GM23248 (cell line): ENCODE measurements around the gene STAM. TPM values are rescaled to one million over a fixed set of nuclear protein-coding genes. Genes with fewer than 3 reads are reported as not detected.

ENCODE experiments used
- DNase-seq: peaks from one replicate; pipeline ENCODE4 v3.0.0-alpha.2; 2015
- H2AFZ ChIP-seq: fragments of 200-600 bp; sonication (generic); 2 replicates; pipeline ENCODE4 v1.6.1; 2016; ENCODE audit warnings: antibody characterized with exemption
- H3F3A ChIP-seq: fragments of 200-600 bp; sonication (generic); 2 replicates; pipeline ENCODE4 v1.6.1; 2016; ENCODE audit warnings: mild to moderate bottlenecking, antibody characterized with exemption, mixed run types; ENCODE audit not compliant: insufficient read depth
- H3K27ac ChIP-seq: fragments of 200-600 bp; sonication (generic); 2 replicates; pipeline ENCODE4 v1.5.1; 2016; ENCODE audit warnings: mild to moderate bottlenecking
- H3K27me3 ChIP-seq: fragments of 200-600 bp; sonication (generic); replicated peaks from 2 replicates; pipeline ENCODE4 v1.6.1; 2016; ENCODE audit warnings: mild to moderate bottlenecking; ENCODE audit not compliant: insufficient read depth
- H3K36me3 ChIP-seq: fragments of 200-600 bp; sonication (generic); 2 replicates; pipeline ENCODE4 v1.6.1; 2016; ENCODE audit warnings: low read depth, mild to moderate bottlenecking
- H3K4me1 ChIP-seq: fragments of 200-600 bp; sonication (generic); 2 replicates; pipeline ENCODE4 v1.6.1; 2016; ENCODE audit warnings: mild to moderate bottlenecking; ENCODE audit not compliant: insufficient read depth
- H3K4me2 ChIP-seq: fragments of 200-600 bp; sonication (generic); one replicate; pipeline ENCODE4 v1.6.1; 2016; ENCODE audit warnings: mild to moderate bottlenecking; ENCODE audit not compliant: unreplicated experiment
- H3K4me3 ChIP-seq: fragments of 200-600 bp; sonication (generic); 2 replicates; pipeline ENCODE4 v1.5.1; 2016; ENCODE audit warnings: mild to moderate bottlenecking
- H3K79me2 ChIP-seq: fragments of 200-600 bp; sonication (generic); 2 replicates; pipeline ENCODE4 v1.6.1; 2016; ENCODE audit warnings: mild to moderate bottlenecking; ENCODE audit not compliant: insufficient read depth
- H3K9ac ChIP-seq: fragments of 200-600 bp; sonication (generic); 2 replicates; pipeline ENCODE4 v1.6.1; 2016; ENCODE audit warnings: mild to moderate bottlenecking
- H3K9me2 ChIP-seq: fragments of 200-600 bp; sonication (generic); 2 replicates; pipeline ENCODE4 v1.6.1; 2016; ENCODE audit warnings: mixed run types, mild to moderate bottlenecking, moderate library complexity; ENCODE audit not compliant: insufficient read depth
- H3K9me3 ChIP-seq: fragments of 200-600 bp; sonication (generic); one replicate; pipeline ENCODE4 v1.6.1; 2017; ENCODE audit warnings: low read depth
- H4K20me1 ChIP-seq: fragments of 200-600 bp; sonication (generic); 2 replicates; pipeline ENCODE4 v1.6.0; 2016; ENCODE audit not compliant: insufficient read depth
- EZH2 ChIP-seq: fragments of 200-600 bp; sonication (generic); IDR thresholded peaks from 2 replicates; pipeline ENCODE4 v1.6.1; 2018; ENCODE audit warnings: antibody characterized with exemption, mild to moderate bottlenecking; ENCODE audit not compliant: insufficient read depth, poor library complexity, severe bottlenecking
- EZH2phosphoT487 ChIP-seq: fragments of 200-600 bp; sonication (generic); IDR thresholded peaks from 2 replicates; pipeline ENCODE4 v1.6.1; 2018; ENCODE audit warnings: antibody characterized with exemption, moderate library complexity, mild to moderate bottlenecking, low read depth; ENCODE audit not compliant: insufficient read depth
- WGBS, 2 experiments: methylation state at CpG; one replicate each; pipeline ENCODE4 v1.1.6; 2015 to 2017; ENCODE audit warnings: low lambda C conversion rate in 2 of 2, low coverage in 1 of 2; ENCODE audit errors: missing lambda C conversion rate in 2 of 2; 5-methylcytosine and 5-hydroxymethylcytosine counted together
- in situ Hi-C: fragments of 300-500 bp; cut with MboI; formaldehyde crosslinking; loops from 2 replicates; pipeline ENCODE4 v1.15.0; 2020
- polyA plus RNA-seq: library from polyadenylated mRNA; unstranded; fragments of >200 nt; fragmentation: Nextera tagmentation; extraction: Ambion mirVana; gene quantifications from 2 replicates; pipeline ENCODE4 v1.2.1, GENCODE V29; 2016
- total RNA-seq: library from RNA; depleted of rRNA; stranded (reverse); fragments of >200 nt; shearing (Covaris generic); gene quantifications from 2 replicates; pipeline ENCODE4 v1.2.3, GENCODE V29; 2014

Gene STAM
- total and polyA plus RNA-seq, 2 experiments from 2014 or later: 25.2 to 29.2 TPM

DNA sequence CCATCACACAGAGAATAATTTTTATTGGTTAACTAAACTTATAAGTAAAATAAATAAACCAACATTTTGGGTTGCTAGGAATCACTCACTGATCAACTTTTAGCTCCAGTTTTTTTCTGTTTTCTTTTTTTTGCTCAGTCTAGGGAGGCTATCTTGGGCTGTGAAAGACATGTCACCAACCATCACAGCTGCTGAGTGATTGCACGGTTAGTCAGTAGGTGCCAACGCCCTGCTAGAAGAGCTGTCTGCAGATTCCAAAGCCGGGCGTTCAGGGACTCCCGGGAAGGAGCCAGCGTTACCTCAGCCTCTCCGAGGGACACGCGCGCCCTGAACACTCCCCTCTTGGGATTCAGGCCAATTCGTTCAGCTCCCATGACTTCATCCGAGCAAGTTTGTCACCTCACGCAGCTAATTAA lies 604 bp upstream of the STAM start:
- DNase-seq: peak; percentile 97
- no peak for TF ChIP-seq EZH2phosphoT487
- Histone ChIP-seq H3K9ac (peak overlapping the region; percentile 96), H3K27ac (peak overlapping the region; percentile 96), H2AFZ (peak overlapping the region; percentile 81), H3K36me3 (no peaks in the 10 kb centered on the region), H3K4me1 (peaks cover 35% of the 10 kb centered on the region), H3K9me2 (no peaks in the 10 kb centered on the region), H3K79me2 (peaks cover 54% of the 10 kb centered on the region), H4K20me1 (no peaks in the 10 kb centered on the region), H3K9me3 (no peaks in the 10 kb centered on the region), H3K27me3 (no peaks in the 10 kb centered on the region), H3K4me2 (peak overlapping the region; percentile 98), H3K4me3 (peak overlapping the region; percentile 94), H3F3A (peaks cover 28% of the 10 kb centered on the region; the same call in 1 of the 2 replicates)
- in situ Hi-C loops: no loop called here
- 2% methylated on average over 13 of the region's 13 CpGs for WGBS, 2 experiments

DNA sequence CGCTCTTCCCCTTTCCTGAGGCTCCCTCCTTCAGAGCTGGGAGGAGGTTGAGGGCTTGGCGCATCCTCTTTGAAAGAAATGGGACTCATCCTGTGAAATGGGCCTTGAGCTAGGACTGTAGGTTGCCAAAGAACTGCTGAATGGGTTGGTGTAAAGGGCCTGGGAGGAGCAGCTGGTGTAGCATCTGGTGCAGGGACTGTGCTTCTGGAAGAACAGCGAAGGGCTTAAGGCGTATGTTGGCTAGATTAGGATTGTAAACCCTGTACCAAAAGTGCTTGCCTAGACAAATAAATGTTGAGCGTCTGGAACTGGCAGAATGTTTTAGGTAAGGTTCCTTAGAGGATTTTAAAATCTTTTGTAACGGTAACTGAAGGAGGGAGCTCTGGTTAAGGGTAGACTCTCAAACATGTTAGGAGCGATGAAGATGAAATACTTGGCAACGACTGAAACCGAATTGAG lies 563 bp downstream of the STAM start:
- Histone ChIP-seq H3K27me3 (no peaks in the 10 kb centered on the region), H3K79me2 (peaks cover 65% of the 10 kb centered on the region), H3K9ac (peak overlapping the region; percentile 96), H2AFZ (peak overlapping the region; percentile 81), H3K36me3 (no peaks in the 10 kb centered on the region), H4K20me1 (no peaks in the 10 kb centered on the region), H3K4me3 (peak overlapping the region; percentile 94), H3K9me3 (no peaks in the 10 kb centered on the region), H3K27ac (peak overlapping the region; percentile 96), H3K9me2 (no peaks in the 10 kb centered on the region), H3K4me1 (peaks cover 37% of the 10 kb centered on the region), H3F3A (peaks cover 31% of the 10 kb centered on the region; the same call in 1 of the 2 replicates), H3K4me2 (peak overlapping the region; percentile 98)
- peak; percentile 68 for DNase-seq
- in situ Hi-C loops: no loop called here
- 0 to 1% methylated on average over 9 of the region's 9 CpGs for WGBS, 2 experiments
- TF ChIP-seq EZH2phosphoT487 (no peak), EZH2 (no peak)

DNA sequence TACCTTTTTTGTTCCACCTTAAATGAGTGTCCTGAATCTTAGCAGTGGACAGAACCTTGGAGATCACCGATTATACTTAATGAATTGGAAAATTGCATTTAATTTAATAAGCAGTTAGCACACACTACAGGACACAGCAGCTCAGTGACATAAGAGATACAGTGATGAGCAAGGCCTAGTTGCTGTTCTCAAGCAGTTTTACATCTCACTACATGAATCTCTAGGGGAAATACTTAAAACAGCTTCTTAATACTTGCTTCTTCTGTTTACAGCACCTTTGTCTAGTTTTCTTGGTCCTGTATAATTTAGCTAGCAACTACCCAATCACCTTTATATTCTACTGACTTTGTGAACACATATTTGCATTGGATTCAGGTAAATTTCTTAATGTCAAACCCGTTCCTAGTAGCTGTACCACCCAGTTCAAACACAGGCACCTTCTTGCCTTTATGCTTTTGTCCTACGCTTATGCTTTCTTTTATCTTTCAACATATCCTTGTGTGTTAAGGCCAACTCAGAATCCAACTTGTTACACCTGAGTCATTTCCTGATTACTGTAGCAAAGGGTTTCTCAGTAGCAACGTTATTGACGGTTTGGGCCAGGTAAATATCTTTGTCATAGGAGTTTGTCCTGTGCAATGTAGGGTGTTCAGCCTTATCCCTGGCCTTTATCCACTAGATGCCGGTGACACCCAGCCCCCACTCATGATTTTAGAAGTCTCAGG lies 1.8 kb downstream of the STAM start:
- H3K9me3 ChIP-seq: no peaks in the 10 kb centered on the region
- H3F3A ChIP-seq: peaks cover 40% of the 10 kb centered on the region
- no peaks in the 10 kb centered on the region for H4K20me1 ChIP-seq
- peak; percentile 36 for DNase-seq
- H3K4me1 ChIP-seq: peaks cover 48% of the 10 kb centered on the region
- no peaks in the 10 kb centered on the region for H3K9me2 ChIP-seq
- H2AFZ ChIP-seq: no peak overlapping the region
- peak overlapping the region; percentile 94 for H3K4me3 ChIP-seq
- no peaks in the 10 kb centered on the region for H3K36me3 ChIP-seq
- H3K4me2 ChIP-seq: peak overlapping the region; percentile 98
- H3K27me3 ChIP-seq: no peaks in the 10 kb centered on the region
- peak overlapping the region; percentile 96 for H3K27ac ChIP-seq
- peak overlapping the region; percentile 96 for H3K9ac ChIP-seq
- H3K79me2 ChIP-seq: peaks cover 78% of the 10 kb centered on the region
- in situ Hi-C loops: no loop called here
- TF ChIP-seq EZH2phosphoT487: no peak
- TF ChIP-seq EZH2: no peak
- WGBS, 2 experiments: 72 to 79% methylated on average over 6 of the region's 6 CpGs

DNA sequence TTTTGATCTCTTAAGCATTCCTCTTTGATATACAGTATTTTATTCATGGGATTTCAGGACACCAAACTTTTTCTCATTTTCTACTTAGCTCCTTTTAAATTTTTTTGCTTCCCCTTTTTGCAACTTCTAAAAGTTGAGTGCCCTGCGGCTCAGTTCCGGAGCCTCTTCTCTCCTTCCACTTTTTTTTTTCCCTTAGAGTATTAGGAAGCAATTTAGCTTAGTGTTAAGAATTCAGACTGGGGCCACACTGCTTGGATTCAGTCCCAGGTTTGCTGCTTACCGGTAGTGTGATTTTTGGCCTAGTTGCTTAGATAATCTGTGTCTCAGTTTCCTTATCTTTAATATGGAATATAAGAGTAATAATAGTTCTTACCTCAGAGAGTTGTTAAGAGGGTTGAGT lies 3.4 kb downstream of the STAM start:
- H3K27ac ChIP-seq: no peak overlapping the region
- no peaks in the 10 kb centered on the region for H3K9me2 ChIP-seq
- no peak overlapping the region for H3K4me3 ChIP-seq
- peaks cover 85% of the 10 kb centered on the region for H3K79me2 ChIP-seq
- H3K4me2 ChIP-seq: no peak overlapping the region
- peaks cover 58% of the 10 kb centered on the region for H3K4me1 ChIP-seq
- no peaks in the 10 kb centered on the region for H3K9me3 ChIP-seq
- in situ Hi-C loops: no loop called here
- no peak for DNase-seq
- H3K36me3 ChIP-seq: no peaks in the 10 kb centered on the region
- 0 out of 2 replicates have a peak overlapping the region, but pooled peaks have one; percentile 14 for H3K9ac ChIP-seq
- H3F3A ChIP-seq: peaks cover 53% of the 10 kb centered on the region
- H3K27me3 ChIP-seq: no peaks in the 10 kb centered on the region
- H4K20me1 ChIP-seq: no peaks in the 10 kb centered on the region; the same call in 1 of the 2 replicates
- H2AFZ ChIP-seq: no peak overlapping the region
- 69 to 70% methylated on average over 3 of the region's 3 CpGs for WGBS, 2 experiments
- TF ChIP-seq EZH2phosphoT487 (no peak), EZH2 (no peak)
